GM21576 (cell line): Measurements from ENCODE around the gene ARHGAP31.
A peak's percentile ranks its signal among the peaks of the same experiment; 100 is the strongest.
"Not testable (repeated sequence)": the region's sequence is repeated elsewhere in the genome, so short reads cannot be mapped to it uniquely, and the experiment has no call there.

ENCODE experiments used
- ATAC-seq: cut with Tn5 transposase; IDR thresholded peaks from one replicate; pipeline ENCODE4 v1.9.1; 2021; ENCODE audit warnings: mild to moderate bottlenecking, moderate library complexity; ENCODE audit not compliant: unreplicated experiment

ARHGAP31 gene

GRCh38 chr3:119294696-119295671, 801 bp downstream of the ARHGAP31 start:
- ATAC-seq, result peak; percentile 21

- ATAC-seq, result no peak
Measured at GRCh38 chr3:119295816-119296726, 1.9 kb downstream of the ARHGAP31 start.

DNA sequence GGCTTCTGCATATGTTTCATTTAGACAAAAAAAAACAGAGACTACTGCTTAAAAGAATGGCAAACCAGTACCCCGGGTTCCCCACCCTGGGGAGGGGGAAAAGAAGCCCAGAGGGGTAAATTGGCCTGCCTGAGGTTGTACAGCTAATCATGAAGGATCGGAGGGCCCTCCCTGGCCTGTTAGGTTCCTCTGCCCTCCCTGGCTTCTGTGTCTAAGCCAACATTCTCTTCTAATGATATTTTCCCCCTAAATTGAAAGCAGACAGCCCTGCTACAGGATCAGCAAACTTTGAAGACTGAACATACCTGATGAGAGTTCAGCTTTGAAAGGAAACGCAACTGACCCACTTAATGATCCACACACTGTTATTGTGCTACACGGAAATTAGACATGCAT, 2.5 kb downstream of the ARHGAP31 start:
- no peak for ATAC-seq

DNA sequence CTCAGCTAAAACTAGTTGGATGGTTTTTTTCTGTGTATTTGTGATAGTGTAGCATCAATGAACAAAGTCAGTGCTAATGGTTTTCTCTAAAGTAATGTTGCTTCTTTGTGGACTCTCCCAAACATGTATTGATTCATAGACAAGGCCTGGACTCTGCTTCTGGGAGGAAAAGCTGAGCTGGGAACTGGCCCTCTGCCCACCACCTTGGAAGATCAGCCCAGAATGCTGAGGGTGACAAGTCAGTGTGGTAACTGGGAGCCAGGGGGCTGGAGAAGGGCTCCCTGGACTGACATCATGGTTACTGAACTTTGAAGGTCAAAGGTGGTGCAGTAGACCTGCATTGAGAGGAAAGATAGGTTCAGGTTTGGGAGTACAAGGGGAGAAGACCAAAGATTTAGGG, 3.0 kb downstream of the ARHGAP31 start:
- ATAC-seq, result no peak

- no peak for ATAC-seq
Measured at GRCh38 chr3:119298565-119298941, 4.4 kb downstream of the ARHGAP31 start.

DNA sequence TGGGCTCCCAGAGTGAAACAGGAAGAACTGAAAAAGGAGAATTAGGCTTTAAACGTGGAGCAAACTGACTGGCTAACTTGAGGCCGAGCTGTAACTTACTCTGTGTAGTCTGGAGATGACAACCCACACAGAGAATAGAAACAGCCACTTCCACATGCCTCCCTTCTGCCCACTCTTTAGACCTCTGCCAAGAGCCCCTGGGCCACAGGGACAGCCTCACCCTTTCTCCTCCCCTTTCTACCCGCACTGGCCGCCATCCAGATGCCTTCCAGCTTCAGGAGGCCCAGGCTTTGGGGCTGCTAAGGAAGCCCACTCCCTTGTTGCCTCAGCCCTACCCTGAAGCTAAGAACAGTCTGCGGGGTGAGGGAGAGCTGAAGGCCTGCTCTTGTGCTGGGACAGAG, 6.8 kb downstream of the ARHGAP31 start:
- no peak for ATAC-seq

- no peak for ATAC-seq
Measured at GRCh38 chr3:119301662-119302061, 7.5 kb downstream of the ARHGAP31 start.

DNA sequence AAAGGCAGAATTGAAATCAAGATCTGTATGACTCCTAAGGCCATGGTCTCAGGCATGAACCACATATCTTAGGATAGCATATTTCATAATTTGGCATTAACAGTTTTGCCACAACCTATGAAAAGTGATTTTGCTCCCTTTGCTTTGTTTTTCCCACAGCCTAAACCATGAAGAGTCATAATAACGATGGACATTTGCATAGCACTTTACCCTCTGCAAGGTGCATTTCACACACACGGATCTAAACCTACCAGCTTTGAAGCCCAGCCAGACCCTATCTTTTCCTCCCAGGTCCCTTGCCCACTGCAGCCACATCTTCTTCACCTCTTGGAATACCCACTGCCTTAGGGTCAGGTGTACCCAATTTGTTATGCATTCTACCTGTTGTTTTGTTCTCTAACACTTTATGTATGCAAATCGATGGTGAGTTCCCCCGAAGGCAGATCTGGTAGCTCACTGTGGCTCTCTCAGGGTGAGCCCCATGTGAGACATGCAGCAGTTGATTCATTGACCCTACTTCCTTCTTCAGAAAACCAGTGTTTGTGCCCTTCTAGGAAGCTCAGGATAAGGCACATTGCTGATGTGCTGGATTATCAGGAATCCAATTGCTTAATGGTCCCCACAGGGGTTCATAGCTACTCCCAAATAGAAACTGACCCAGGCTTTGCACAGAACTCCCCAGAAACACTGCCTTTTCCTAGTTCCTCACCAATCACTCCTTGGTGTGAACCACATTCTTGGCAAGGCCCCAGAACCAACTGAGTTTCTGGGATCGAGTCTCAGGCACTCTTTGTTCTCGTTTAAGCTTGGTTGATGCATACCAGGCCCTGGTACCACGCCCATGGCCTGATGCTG, 8.7 kb downstream of the ARHGAP31 start:
- ATAC-seq, result peak; percentile 65

GRCh38 chr3:119304201-119304713, 10.1 kb downstream of the ARHGAP31 start:
- ATAC-seq, result no peak

- no peak for ATAC-seq
Measured at GRCh38 chr3:119305286-119305685, 11.1 kb downstream of the ARHGAP31 start.

- ATAC-seq, result not testable (repeated sequence)
Measured at GRCh38 chr3:119306378-119306777, 12.2 kb downstream of the ARHGAP31 start.

DNA sequence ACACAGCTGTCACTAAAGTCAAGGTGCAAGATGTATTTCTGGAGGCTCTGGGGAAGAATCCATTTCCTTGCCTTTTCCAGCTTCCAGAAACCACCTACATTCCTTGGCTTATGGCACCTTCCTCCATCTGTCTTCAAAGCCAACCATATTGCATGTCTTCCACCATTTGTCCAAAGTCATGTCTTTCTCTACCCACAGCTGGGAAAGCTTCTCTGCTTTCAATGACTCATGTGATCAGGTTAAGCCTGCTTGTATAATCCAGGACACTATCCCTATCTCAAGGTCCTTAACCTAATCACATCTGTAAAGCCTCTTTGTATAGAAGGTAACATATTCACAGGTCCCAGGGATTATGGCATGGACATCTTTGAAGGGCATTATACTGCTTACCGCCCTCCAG, 14.2 kb downstream of the ARHGAP31 start:
- no peak for ATAC-seq

- ATAC-seq, result no peak
Measured at GRCh38 chr3:119309591-119309990, 15.4 kb downstream of the ARHGAP31 start.

- ATAC-seq, result no peak
Measured at GRCh38 chr3:119310071-119310470, 15.9 kb downstream of the ARHGAP31 start.

- ATAC-seq, result no peak
Measured at GRCh38 chr3:119311081-119311925, 17.1 kb downstream of the ARHGAP31 start.

GRCh38 chr3:119313461-119313860, 19.3 kb downstream of the ARHGAP31 start:
- ATAC-seq, result no peak

- no peak for ATAC-seq
Measured at GRCh38 chr3:119314821-119315220, 20.6 kb downstream of the ARHGAP31 start.

GRCh38 chr3:119315600-119316312, 21.6 kb downstream of the ARHGAP31 start:
- no peak for ATAC-seq

DNA sequence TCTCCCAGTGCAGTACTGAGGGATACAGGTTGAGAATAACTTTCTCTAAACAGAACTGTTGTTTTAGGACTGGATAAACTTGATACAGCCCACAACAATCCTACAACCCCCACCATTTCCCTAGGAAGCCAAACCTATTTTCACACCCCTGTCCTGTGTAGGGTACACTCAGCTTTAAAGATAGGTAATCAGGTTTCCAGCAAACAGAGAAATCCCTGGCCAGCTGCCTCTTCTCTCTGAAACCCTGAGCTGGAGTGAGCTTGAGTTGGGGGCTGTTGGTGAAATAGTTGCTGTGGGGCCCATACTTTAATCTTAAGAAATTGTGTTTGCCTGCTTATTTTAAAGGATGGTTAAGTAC, 22.1 kb downstream of the ARHGAP31 start:
- ATAC-seq, result no peak
